T-helper 2 cell treated with Interferon-gamma antibody and Interleukin-4, amounts not matched to agents 100 ng/mL and 5 ng/mL, for 36 hours (primary cell): ENCODE data around the gene TBC1D10B. TPM values are rescaled to one million over a fixed set of nuclear protein-coding genes. Genes with fewer than 3 reads are reported as not detected.
"Not testable (repeated sequence)": the region's sequence is repeated elsewhere in the genome, so short reads cannot be mapped to it uniquely, and the experiment has no call there.

Experiments used
- intact Hi-C: fragments of 100-400 bp; cut with micrococcal nuclease; formaldehyde crosslinking; loops from one replicate; pipeline ENCODE4 v1.15.1; 2023
- total RNA-seq: library from RNA; stranded (reverse); gene quantifications from 2 replicates; pipeline ENCODE4 v1.2.3, GENCODE V29; 2022

The TBC1D10B gene
- total RNA-seq, 1 donor from 2014 or later: 74.2 TPM

GRCh38 chr16:30397776-30398660, 27.7 kb upstream of the TBC1D10B start:
- intact Hi-C loops: no loop called here

DNA sequence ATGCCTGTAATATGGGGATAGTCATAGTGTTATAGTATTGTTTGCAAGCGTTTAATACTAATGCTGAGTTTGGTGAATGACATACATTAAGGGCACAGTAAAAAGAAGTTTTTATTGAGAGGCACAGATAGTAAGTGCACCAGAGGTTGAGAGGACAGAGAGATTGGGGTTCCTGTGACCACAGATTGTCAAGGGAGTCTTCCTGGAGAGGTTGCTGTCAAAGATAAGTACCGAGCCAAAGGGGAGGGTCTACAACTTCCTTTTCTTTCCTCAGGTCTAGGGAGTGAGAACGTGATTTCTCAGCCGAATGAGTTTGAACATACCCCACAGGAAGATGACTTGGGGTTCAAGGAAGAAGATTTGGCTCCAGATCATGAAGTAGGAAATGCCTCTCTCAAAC, 26.8 kb upstream of the TBC1D10B start:
- intact Hi-C loops: no loop called here

GRCh38 chr16:30396627-30397026, 26.3 kb upstream of the TBC1D10B start:
- intact Hi-C loops: not testable (repeated sequence)

DNA sequence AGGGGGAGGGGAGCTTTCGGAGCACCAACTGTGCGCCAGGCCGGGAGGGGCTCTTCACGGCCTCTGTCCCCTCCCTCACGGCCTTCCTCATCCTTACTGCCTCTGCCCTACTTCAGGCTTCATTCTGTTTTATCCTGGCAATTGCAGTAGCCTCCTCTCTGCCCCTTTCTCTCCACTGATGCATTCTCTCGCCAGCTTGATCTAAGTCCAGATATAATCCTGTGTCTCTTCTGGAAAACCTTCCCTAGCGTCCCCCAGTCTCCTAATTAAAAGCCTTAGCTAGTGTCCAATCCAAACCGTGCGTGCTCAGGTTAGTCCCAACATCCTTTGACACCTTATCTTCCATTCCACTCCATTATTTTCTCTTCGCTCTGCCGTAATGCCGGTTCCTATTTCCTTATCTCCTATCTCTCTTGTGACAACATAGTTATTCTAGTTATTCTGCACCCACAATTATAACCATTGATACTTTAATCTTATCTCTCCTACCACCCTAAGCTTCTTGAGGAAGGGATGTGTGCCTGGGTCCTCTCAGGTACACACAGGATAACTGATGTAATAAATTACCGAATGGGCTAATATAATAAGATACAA, 25.8 kb upstream of the TBC1D10B start:
- intact Hi-C loops: no loop called here

GRCh38 chr16:30395155-30395991, 25.1 kb upstream of the TBC1D10B start, which contains the start of gene ZNF48:
TSS of gene ZNF48 (plus strand) at chr16:30395420. CDS start at chr16:30395795, 375 bp downstream.
- intact Hi-C loops: no loop called here

DNA sequence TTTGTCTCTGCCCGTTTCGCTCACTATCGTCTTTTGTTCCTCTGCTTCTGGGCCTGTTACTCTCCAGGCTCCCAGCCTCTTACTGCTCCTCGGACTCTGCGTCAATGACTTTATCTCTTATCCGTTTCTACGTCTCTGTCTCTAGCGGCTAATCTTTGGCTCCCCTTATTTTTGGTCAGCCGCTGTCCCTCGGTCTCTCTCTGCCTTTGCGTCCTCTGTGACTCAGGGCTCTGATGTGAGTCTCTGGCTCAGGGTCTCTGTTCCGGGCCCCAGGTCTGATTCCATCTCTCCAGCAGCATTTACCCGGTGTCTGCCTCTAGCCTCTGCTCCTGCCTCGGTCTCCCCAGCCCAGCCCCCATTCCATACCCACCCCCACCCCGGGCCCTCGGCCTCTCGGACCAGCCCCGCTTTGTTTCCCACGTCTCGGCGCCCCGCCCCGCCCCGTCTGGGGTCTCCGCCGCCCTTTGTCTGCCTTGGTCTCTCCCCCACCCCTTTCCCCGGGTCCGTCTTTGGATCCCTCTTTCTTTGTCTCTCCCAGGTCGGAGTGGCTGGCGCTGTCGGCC, 24.4 kb upstream of the TBC1D10B start:
- intact Hi-C loops: no loop called here

DNA sequence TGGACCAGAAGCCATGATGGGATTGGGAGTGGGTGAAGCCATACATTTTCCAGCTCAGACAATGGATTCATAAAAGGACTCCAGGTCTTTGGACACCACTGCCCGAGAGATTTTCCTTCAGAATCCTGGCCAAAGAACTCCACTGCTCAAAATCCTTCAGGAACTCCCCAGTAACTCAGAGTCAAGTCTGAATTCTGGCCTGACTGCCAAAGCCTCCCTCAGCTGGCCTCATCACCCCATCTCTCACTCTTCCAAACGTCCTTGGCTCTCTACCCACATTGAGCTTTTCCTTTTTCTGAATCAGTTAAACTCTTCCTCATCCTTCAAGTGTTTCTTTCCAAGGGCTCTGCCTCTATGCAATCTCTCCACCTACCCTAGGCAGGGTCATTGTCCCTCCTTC, 13.2 kb upstream of the TBC1D10B start:
- intact Hi-C loops: no loop called here

- intact Hi-C loops: loop anchor here (1.0 kb wide), 1 partner anchor 11 kb away; no protein-coding TSS in a partner anchor
Observed at GRCh38 chr16:30382111-30382881, 12.0 kb upstream of the TBC1D10B start, which contains the start of gene SEPTIN1. TSS of gene SEPTIN1 (minus strand) at chr16:30382561. CDS start at chr16:30382542, 19 bp downstream.

DNA sequence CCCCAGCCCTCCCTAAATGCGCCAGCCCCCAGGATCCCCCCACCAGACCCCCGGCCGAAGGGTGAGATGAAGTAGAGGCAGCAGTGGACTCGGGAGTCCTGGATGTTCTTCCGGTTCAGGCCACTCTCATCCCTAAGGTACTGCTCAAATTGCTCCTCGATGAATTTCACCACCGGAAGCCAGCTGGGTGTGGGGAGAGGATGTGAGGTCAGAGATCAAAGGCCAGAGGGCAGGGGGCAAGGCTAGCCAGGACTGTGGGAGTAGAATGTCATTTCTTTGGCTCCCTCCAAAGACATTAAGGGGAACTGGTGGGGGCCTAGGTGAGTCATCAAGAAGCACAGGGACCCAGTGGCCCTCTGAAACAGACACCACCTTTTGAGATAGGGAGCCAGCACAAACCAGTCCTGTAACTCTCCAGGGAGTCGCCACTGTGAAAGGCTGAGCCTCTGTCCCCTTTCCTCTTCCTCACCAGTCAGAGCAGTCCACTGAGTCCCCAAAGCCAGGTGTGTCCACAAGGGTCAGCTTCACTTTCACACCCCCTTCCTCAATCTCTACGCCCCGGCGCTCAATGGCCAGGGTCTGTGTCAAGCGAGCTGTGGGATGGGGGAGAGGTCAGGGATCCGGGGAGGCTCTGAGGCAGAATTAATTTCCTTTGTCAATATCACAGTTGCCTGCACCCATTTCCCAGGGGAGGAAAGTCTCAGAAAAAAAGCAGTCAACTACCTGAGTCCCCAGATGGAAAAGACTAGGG, 11.2 kb upstream of the TBC1D10B start:
- intact Hi-C loops: loop anchor here (1.0 kb wide), 1 partner anchor 10 kb away; no protein-coding TSS in a partner anchor

- intact Hi-C loops: no loop called here
Observed at GRCh38 chr16:30380803-30381208, 10.5 kb upstream of the TBC1D10B start.

DNA sequence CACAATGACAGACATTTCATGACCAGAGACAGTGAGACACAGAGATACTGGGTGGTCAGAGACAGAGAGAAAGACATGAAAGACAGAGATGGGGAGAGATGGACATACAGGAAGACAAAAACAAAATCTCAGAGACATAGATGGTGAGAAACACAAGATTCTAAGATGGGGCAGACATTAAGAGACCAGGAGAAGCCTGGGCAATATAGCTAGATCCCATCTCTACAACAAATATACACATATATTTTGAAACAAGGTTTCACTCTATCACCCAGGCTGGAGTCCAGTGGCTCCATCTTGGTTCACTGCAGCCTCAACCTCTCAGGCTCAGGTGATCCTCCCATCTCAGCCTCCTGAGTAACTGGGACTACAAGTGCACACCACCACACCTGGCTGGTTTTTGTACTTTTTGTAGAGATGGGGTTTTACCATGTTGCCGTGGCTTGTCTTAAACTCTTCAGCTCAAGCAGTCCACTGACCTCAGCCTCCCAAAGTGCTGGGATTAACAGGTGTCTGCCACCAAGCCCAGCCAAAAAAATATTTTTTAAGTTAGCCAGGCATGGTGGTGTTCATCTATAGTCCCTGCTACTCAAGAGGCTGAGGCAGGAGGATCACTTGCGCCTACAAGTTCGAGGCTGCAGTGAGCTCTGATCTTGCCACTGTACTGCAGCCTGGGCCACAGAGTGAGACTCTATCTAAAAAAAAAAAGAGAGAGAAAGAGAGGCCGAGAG, 9.9 kb upstream of the TBC1D10B start:
- intact Hi-C loops: no loop called here

GRCh38 chr16:30379158-30379783, 9.0 kb upstream of the TBC1D10B start:
- intact Hi-C loops: loop anchor here (2.0 kb wide), 2 partner anchors 156 to 314 kb away; partner anchors contain the start of genes ALDOA and ZNF747

DNA sequence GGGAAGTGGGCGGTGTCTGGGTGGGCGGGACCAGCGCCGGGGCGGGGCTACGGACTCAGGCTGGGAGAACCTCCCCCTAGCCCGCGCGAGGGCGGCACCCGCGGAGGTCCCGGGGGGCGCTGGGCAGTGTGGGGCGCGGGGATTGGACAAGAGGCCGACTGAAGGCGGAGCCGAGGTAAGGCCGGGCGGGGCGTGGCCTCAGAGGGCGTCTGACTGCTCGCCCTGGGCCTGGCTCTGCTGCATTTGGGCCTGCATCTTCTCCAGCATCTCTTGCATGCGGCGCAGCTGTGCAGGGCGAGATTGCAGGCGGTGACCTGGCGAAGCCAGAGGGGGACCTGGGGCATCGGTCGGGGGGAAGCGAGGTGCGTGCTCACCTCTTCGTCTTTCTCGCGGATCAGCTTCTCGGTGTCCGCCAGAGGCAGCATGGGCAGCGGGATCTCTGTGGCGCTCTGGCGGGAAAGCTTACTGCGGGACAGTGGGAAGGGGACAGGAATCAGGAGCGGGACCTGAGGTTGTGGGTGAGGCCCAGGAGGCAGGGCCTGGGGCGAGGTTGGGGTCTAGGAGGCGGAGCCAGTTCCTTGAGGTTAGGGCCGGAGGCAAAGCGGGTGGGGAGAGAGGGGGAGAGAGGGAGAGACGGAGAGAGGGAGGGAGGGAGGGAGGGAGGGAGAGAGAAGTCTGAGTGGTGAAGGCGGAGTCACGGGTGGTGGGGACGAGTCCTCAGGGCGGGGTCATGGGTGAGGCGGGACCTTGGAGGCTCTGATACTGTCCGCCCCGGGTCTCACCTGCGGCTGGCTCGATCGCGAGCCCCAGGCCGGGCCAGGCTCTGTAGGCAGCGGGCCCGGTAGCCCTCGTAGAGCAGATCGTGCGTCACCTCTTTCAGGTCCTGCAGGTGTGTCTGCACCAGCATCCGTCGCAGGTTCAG, 8.2 kb upstream of the TBC1D10B start:
- intact Hi-C loops: loop anchor here (1.0 to 2.0 kb wide), 5 partner anchors 8 to 314 kb away; partner anchors contain the start of genes ALDOA, TBC1D10B, ZNF747 and ZNF771

DNA sequence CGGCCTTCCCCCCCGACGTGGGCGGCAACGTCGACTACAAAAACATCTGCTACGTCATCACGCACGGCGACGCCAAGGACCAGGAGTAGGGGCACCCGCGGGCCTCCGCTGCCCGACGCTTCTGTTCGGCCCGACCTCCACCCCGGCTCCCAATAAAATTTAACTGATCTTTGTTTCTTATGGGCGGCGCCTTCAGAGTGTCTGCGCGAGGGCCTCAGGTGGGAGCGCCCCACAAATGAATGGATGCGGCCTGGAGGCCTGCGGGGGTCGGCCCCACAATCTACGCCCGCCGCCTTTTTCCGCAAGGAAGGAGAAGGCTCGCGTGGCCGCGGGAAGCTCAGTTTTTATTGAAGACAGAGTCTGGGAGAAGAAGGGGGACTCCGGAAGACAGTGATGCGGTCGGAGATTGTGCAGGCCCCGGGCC, 7.5 kb upstream of the TBC1D10B start:
- intact Hi-C loops: loop anchor here (1.0 to 2.0 kb wide), 5 partner anchors 8 to 313 kb away; partner anchors contain the start of genes ALDOA, TBC1D10B, ZNF747 and ZNF771

DNA sequence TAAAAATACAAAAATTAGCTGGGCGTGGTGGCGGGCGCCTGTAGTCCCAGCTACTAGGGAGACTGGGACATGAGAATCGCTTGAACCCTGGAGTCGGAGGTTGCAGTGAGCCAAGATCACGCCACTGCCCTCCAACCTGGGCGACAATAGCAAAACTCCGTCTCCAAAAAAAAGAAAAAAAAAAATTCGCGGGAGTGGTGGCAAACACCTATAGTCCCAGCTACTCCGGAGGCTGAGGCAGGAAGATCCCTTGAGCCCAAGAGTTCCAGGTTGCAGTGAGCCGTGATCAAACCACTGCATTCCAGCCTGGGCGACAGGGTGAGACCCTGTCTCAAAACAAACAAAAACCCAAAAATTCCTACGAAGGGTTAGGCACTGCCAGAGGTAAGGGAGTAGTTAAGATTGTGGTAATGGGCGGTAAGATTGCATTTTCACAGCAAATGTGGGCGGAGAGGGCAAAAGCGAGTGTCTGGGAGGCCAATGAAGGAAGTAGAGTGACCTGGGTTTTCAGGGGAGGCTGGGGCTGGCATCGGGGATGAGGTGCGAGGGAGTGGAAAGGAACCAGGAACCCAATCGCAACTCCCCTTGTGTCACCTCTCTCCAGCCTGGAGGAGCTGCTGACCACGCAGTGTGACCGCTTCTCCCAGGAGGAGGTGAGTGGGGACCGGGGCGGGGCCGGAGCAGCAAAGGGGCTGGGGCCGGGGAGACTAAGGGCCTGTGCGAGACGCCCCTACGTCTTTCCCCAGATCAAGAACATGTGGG, 6.9 kb upstream of the TBC1D10B start:
- intact Hi-C loops: no loop called here

- intact Hi-C loops: no loop called here
Observed at GRCh38 chr16:30376461-30376902, 6.2 kb upstream of the TBC1D10B start.
